ENCODE results near the gene EIF3B.
"Not testable (repeated sequence)": the region's sequence is repeated elsewhere in the genome, so short reads cannot be mapped to it uniquely, and the experiment has no call there.

Gene EIF3B

GRCh38 chr7:2354186-2354938 lies at the start of gene EIF3B:
Gene EIF3B, plus strand, starts transcription at chr7:2354827. Its CDS starts 95 bp downstream, at chr7:2354922.
- DNase-seq (peak; percentile 88), ATAC-seq (peak; percentile 92)

- not testable (repeated sequence) for DNase-seq, ATAC-seq
Observed at GRCh38 chr7:2305258-2305657, 49.4 kb upstream of the EIF3B start.

- ATAC-seq (no peak), DNase-seq (no peak)
Observed at GRCh38 chr7:2306688-2307087, 47.9 kb upstream of the EIF3B start.

GRCh38 chr7:2307690-2308107 lies 46.9 kb upstream of the EIF3B start:
- DNase-seq = no peak
- peak; percentile 44 for ATAC-seq

GRCh38 chr7:2309889-2310331 lies 44.7 kb upstream of the EIF3B start:
- ATAC-seq (no peak), DNase-seq (no peak)

GRCh38 chr7:2312267-2312929 lies 42.2 kb upstream of the EIF3B start:
- ATAC-seq = no peak
- DNase-seq = peak; percentile 20

- DNase-seq (no peak), ATAC-seq (no peak)
Observed at GRCh38 chr7:2313450-2314208, 41.0 kb upstream of the EIF3B start.

GRCh38 chr7:2314209-2314955 lies 40.2 kb upstream of the EIF3B start, which contains the start of gene SNX8:
Gene SNX8, minus strand, starts transcription at chr7:2314441. Its CDS starts 20 bp downstream, at chr7:2314421.
- ATAC-seq (peak; percentile 91), DNase-seq (peak; percentile 98)

GRCh38 chr7:2314956-2315530 lies 39.6 kb upstream of the EIF3B start:
- DNase-seq, ATAC-seq: not testable (repeated sequence)

- DNase-seq (no peak), ATAC-seq (no peak)
Observed at GRCh38 chr7:2315787-2316186, 38.8 kb upstream of the EIF3B start.

- ATAC-seq (no peak), DNase-seq (no peak)
Observed at GRCh38 chr7:2316578-2316977, 38.0 kb upstream of the EIF3B start.

GRCh38 chr7:2317556-2318293 lies 36.9 kb upstream of the EIF3B start:
- DNase-seq = no peak
- ATAC-seq = no peak

- ATAC-seq (no peak), DNase-seq (no peak)
Observed at GRCh38 chr7:2321020-2321419, 33.6 kb upstream of the EIF3B start.

- DNase-seq (no peak), ATAC-seq (no peak)
Observed at GRCh38 chr7:2325162-2325561, 29.5 kb upstream of the EIF3B start.

- no peak for ATAC-seq
- no peak for DNase-seq
Observed at GRCh38 chr7:2326951-2327350, 27.7 kb upstream of the EIF3B start.

GRCh38 chr7:2330493-2330892 lies 24.1 kb upstream of the EIF3B start:
- DNase-seq (no peak), ATAC-seq (no peak)

- ATAC-seq = no peak
- no peak for DNase-seq
Observed at GRCh38 chr7:2331707-2332106, 22.9 kb upstream of the EIF3B start.

GRCh38 chr7:2332606-2333231 lies 21.9 kb upstream of the EIF3B start:
- not testable (repeated sequence) for DNase-seq, ATAC-seq

- DNase-seq (no peak), ATAC-seq (no peak)
Observed at GRCh38 chr7:2336626-2337299, 17.9 kb upstream of the EIF3B start.

Data from stimulated activated naive CD8-positive, alpha-beta T cell treated with anti-CD3 and anti-CD28 coated beads, Interleukin-15, Interleukin-2, amounts not matched to agents 100 U/mL and 50 U/mL, for 24 hours (primary cell).